ENCODE measurements around the gene PCDHA2.
"Not testable (repeated sequence)": the region's sequence is repeated elsewhere in the genome, so short reads cannot be mapped to it uniquely, and the experiment has no call there.

The PCDHA2 gene

DNA sequence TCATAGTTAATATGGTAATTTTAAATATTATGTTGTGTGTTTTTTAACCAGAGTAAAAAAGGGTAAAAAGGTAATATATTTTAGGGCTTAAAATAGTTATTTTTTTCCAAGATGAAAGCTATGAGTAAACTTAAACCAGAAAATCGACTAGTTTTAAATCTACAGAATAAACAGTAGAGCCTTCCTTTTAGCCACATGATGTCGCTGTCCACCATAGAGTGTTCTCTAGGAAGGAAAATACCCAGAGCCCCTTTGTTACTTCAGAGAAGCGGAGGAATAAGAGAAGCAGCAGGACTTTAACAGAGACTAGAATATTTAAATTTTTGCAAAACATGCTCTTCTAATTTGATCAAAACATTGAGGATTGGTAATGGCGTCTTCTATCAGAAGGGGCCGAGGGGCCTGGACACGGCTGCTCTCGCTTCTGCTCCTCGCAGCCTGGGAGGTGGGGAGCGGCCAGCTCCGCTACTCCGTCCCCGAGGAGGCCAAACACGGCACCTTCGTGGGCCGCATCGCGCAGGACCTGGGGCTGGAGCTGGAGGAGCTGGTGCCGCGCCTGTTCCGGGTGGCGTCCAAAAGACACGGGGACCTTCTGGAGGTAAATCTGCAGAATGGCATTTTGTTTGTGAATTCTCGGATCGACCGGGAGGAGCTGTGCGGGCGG is at the start of gene PCDHA2:
Gene PCDHA2, plus strand, starts transcription at position 258 of the 664 bp plus-strand sequence.
- no peak for DNase-seq

DNA sequence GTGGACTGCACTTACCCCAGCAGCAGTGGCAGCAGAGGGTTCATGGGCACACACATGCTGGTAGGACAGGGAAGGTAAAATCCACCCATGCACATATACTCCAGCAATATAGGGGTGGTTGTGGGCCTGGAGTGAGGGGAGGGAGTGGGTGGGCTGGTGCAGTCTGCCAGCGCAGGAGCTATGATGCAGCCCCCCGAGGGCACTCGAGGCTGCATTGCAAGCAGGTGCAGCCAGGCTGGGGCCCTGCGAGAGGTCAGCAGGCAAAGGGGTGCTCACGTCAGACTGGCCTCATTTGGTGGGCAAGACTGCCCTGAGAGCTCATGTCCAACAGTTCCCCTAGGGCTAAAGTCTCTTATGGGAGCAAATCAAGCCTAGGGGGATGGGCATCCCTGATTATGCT is 41.1 kb upstream of the PCDHA2 start:
- DNase-seq: no peak

- DNase-seq: no peak
Measured at GRCh38 chr5:140764177-140764973, 30.3 kb upstream of the PCDHA2 start.

DNA sequence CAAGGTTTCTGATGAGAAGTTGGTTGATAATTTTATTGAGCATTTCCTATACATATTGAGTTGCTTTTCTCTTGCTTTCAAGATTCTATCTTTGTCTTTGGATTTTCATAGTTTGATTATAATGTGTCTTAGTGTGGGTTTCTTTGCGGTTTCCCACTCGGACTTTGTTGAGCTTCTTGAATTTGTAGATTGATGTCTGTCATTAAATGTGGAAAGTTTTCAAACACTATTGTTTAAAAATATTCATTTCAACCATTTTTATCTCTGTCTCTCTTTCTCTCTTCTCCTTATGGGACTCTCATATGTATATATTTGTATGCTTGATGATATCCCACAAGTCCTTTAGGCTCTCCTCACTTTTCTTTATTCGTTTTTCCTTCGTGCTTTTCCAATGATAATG is 27.2 kb upstream of the PCDHA2 start:
- no peak for DNase-seq

DNA sequence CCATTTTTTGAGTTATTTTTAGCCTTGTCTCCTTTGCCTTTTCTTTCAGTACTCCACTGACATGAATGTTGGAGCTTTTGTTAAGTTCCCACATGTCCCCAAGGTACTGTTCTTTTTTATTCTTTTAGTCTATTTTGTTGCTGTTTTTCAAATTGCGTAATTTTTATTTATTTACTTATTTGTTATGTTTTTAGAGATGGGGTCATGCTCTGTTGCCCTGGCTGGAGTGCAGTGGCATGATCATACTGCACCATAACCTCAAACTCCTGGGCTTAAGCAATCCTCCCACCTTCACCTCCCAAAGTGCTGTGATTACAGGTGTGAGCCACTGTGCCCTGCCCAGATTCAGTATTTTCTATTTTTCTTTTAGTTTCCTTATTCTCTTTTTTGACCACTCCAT is 14.1 kb upstream of the PCDHA2 start:
- no peak for DNase-seq

GRCh38 chr5:140785905-140786686 is 8.6 kb upstream of the PCDHA2 start, which contains the start of gene PCDHA1:
Gene PCDHA1 (plus strand): TSS chr5:140786140.
- no peak for DNase-seq

GRCh38 chr5:140787422-140787821 is 7.2 kb upstream of the PCDHA2 start:
- not testable (repeated sequence) for DNase-seq

GRCh38 chr5:140787849-140788504 is 6.7 kb upstream of the PCDHA2 start:
- DNase-seq: not testable (repeated sequence)

- DNase-seq: no peak
Measured at GRCh38 chr5:140791089-140791488, 3.6 kb upstream of the PCDHA2 start.

DNA sequence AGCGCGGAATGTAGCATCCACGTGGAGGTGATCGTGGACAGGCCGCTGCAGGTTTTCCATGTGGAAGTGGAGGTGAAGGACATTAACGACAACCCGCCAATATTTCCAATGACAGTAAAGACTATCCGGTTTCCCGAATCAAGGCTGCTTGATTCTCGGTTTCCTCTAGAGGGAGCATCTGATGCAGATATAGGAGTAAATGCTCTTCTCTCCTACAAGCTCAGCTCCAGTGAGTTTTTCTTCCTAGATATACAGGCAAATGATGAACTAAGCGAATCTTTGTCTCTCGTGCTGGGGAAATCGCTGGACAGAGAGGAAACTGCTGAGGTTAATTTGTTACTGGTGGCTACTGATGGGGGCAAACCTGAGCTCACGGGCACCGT is 598 bp downstream of the PCDHA2 start:
- no peak for DNase-seq

DNA sequence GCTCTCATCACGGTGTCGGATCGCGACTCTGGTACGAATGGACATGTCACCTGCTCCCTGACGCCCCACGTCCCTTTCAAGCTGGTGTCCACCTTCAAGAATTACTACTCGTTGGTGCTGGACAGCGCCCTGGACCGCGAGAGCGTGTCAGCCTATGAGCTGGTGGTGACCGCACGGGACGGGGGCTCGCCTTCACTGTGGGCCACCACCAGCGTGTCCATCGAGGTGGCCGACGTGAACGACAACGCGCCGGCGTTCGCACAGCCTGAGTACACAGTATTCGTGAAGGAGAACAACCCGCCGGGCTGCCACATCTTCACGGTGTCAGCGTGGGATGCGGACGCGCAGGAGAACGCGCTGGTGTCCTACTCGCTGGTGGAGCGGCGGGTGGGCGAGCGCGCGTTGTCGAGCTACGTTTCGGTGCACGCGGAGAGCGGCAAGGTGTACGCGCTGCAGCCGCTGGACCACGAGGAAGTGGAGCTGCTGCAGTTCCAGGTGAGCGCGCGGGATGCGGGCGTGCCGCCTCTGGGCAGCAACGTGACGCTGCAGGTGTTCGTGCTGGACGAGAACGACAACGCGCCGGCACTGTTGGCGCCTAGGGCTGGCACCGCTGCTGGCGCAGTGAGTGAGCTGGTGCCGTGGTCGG is 1.5 kb downstream of the PCDHA2 start:
- not testable (repeated sequence) for DNase-seq

DNA sequence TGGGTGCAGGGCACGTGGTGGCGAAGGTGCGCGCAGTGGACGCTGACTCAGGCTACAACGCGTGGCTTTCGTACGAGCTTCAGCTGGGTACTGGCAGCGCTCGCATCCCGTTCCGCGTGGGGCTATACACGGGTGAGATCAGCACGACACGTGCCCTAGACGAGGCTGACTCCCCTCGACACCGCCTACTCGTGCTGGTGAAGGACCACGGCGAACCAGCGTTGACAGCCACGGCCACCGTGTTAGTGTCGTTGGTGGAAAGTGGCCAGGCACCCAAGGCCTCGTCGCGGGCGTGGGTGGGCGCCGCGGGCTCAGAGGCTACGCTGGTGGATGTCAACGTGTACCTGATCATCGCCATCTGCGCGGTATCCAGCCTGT is 2.1 kb downstream of the PCDHA2 start:
- DNase-seq: no peak

- no peak for DNase-seq
Measured at GRCh38 chr5:140800816-140801493, 6.3 kb downstream of the PCDHA2 start, which contains the start of gene PCDHA3. Gene PCDHA3 (plus strand): TSS chr5:140801057.

DNA sequence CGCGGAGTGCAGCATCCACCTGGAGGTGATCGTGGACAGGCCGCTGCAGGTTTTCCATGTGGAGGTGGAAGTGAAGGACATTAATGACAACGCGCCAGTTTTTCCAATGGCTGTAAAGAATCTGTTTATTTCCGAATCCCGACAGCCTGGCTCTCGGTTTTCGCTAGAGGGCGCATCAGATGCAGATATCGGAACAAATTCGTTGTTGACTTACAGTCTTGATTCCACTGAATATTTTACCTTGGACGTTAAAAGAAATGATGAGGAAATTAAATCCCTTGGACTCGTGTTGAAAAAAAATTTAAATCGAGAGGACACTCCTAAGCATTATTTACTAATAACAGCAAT is 6.8 kb downstream of the PCDHA2 start:
- no peak for DNase-seq

- DNase-seq: not testable (repeated sequence)
Measured at GRCh38 chr5:140802381-140802780, 7.7 kb downstream of the PCDHA2 start.

DNA sequence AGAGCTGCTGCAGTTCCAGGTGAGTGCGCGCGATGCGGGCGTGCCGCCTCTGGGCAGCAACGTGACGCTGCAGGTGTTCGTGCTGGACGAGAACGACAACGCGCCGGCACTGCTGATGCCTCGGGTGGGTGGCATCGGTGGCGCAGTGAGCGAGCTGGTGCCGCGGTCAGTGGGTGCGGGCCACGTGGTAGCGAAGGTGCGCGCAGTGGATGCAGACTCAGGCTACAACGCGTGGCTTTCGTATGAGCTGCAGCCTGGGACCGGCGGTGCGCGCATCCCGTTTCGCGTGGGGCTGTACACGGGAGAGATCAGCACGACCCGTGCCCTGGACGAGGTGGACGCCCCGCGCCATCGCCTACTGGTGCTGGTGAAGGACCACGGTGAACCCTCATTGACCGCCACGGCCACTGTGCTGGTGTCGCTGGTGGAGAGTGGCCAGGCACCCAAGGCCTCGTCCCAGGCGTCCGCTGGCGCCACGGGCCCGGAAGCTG is 8.2 kb downstream of the PCDHA2 start:
- DNase-seq: no peak

DNA sequence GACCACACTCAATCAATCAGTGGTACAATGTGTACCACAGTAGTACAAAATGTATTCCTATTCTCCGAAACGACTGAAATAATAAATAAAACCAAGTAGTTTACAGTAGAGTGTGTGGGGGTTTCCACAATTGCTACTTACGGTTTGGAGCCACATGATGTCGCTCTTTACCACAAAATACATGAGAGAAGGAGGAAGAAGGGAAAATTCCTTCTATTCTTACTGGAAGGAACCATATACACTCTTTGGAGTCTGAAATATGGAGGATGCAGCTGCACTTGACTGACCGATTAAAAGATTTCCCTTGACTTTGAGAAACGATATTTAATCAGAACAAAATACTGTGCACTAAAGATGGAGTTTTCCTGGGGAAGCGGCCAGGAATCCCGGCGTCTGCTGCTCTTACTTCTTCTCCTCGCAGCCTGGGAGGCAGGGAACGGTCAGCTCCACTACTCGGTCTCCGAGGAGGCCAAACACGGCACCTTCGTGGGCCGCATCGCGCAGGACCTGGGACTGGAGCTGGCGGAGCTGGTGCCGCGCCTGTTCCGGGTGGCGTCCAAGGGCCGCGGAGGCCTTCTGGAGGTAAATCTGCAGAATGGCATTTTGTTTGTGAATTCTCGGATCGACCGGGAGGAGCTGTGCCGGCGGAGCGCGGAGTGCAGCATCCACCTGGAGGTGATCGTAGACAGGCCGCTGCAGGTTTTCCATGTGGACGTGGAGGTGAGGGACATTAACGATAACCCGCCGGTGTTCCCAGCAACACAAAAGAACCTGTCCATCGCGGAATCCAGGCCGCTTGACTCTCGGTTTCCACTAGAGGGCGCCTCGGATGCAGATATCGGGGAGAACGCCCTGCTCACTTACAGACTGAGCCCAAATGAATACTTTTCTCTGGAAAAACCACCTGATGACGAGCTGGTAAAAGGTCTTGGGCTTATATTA is 12.5 kb downstream of the PCDHA2 start, which contains the start of gene PCDHA4:
Gene PCDHA4, plus strand, starts transcription at position 235 of the 942 bp plus-strand sequence.
- DNase-seq: no peak

DNA sequence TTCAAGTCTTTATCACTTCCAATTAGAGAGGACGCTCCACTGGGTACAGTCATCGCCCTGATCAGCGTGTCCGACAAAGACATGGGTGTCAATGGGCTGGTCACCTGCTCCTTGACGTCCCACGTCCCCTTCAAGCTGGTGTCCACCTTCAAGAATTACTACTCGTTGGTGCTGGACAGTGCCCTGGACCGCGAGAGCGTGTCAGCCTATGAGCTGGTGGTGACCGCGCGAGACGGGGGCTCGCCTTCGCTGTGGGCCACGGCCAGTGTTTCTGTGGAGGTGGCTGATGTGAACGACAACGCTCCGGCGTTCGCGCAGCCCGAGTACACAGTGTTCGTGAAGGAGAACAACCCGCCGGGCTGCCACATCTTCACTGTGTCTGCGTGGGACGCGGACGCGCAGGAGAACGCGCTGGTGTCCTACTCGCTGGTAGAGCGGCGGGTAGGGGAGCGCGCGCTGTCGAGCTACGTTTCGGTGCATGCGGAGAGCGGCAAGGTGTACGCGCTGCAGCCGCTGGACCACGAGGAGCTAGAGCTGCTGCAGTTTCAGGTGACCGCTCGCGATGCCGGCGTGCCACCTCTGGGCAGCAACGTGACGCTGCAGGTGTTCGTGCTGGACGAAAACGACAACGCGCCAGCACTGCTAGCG is 13.7 kb downstream of the PCDHA2 start:
- DNase-seq: not testable (repeated sequence)

- no peak for DNase-seq
Measured at GRCh38 chr5:140808889-140809291, 14.2 kb downstream of the PCDHA2 start.
